ENCODE measurements around the gene HK1.

The HK1 gene

GRCh38 chr10:69285699-69286098, 7.4 kb downstream of the HK1 start:
- Histone ChIP-seq H3K4me1 (ENCODE audit: insufficient read depth, low read length, severe bottlenecking) (no peaks in the 10 kb centered on the region), H3K9me2 (ENCODE audit: low read depth, low read length) (no peaks in the 10 kb centered on the region), H3F3A (ENCODE audit: insufficient read depth, low read length) (no peaks in the 10 kb centered on the region), H3K4me3 (ENCODE audit: low read depth, low read length, poor library complexity, severe bottlenecking) (no peak overlapping the region), H4K20me1 (ENCODE audit: insufficient read depth, low read length) (no peaks in the 10 kb centered on the region), H3K9me3 (ENCODE audit: low read length) (no peaks in the 10 kb centered on the region), H3K27ac (ENCODE audit: low read depth, low read length, poor library complexity, severe bottlenecking) (no peak overlapping the region), H3K4me2 (ENCODE audit: low read length) (no peak overlapping the region), H3K36me3 (ENCODE audit: insufficient read depth, low read length) (no peaks in the 10 kb centered on the region), H3K27me3 (ENCODE audit: insufficient read depth, low read length) (no peaks in the 10 kb centered on the region; the same call in 1 of the 2 replicates), H3K9ac (ENCODE audit: low read length) (no peak overlapping the region), H2AFZ (ENCODE audit: low read length) (no peak overlapping the region), H3K79me2 (ENCODE audit: insufficient read depth, low read length) (no peaks in the 10 kb centered on the region)
- no peak for TF ChIP-seq CTCF (IDR thresholded peaks at IDR 0.05; ENCODE audit: low read length)
- no peak for TF ChIP-seq EZH2 (IDR thresholded peaks at IDR 0.05; ENCODE audit: borderline replicate concordance, low read length)

- Histone ChIP-seq H3K9ac (ENCODE audit: low read length) (no peak overlapping the region), H3K36me3 (ENCODE audit: insufficient read depth, low read length) (no peaks in the 10 kb centered on the region), H3K79me2 (ENCODE audit: insufficient read depth, low read length) (no peaks in the 10 kb centered on the region), H4K20me1 (ENCODE audit: insufficient read depth, low read length) (no peaks in the 10 kb centered on the region), H3K9me2 (ENCODE audit: low read depth, low read length) (no peaks in the 10 kb centered on the region), H3K4me1 (ENCODE audit: insufficient read depth, low read length, severe bottlenecking) (no peaks in the 10 kb centered on the region), H2AFZ (ENCODE audit: low read length) (no peak overlapping the region), H3K9me3 (ENCODE audit: low read length) (no peaks in the 10 kb centered on the region), H3K27me3 (ENCODE audit: insufficient read depth, low read length) (no peaks in the 10 kb centered on the region), H3K4me3 (ENCODE audit: low read depth, low read length, poor library complexity, severe bottlenecking) (no peak overlapping the region), H3F3A (ENCODE audit: insufficient read depth, low read length) (no peaks in the 10 kb centered on the region), H3K4me2 (ENCODE audit: low read length) (no peak overlapping the region), H3K27ac (ENCODE audit: low read depth, low read length, poor library complexity, severe bottlenecking) (no peak overlapping the region)
- TF ChIP-seq EZH2 (IDR thresholded peaks at IDR 0.05; ENCODE audit: borderline replicate concordance, low read length) = no peak
- no peak for TF ChIP-seq CTCF (IDR thresholded peaks at IDR 0.05; ENCODE audit: low read length)
Measured at GRCh38 chr10:69287181-69287580, 8.9 kb downstream of the HK1 start.

- no peaks in the 10 kb centered on the region for H3K36me3 ChIP-seq (ENCODE audit: insufficient read depth, low read length)
- H3K27ac ChIP-seq (ENCODE audit: low read depth, low read length, poor library complexity, severe bottlenecking) = no peak overlapping the region
- no peaks in the 10 kb centered on the region for H3K9me2 ChIP-seq (ENCODE audit: low read depth, low read length)
- 0 out of 2 replicates have a peak, but pooled peaks cover 4% of the 10 kb centered on the region for H3K27me3 ChIP-seq (ENCODE audit: insufficient read depth, low read length)
- no peaks in the 10 kb centered on the region for H3K9me3 ChIP-seq (ENCODE audit: low read length)
- no peaks in the 10 kb centered on the region for H4K20me1 ChIP-seq (ENCODE audit: insufficient read depth, low read length)
- no peak overlapping the region for H3K4me2 ChIP-seq (ENCODE audit: low read length)
- H2AFZ ChIP-seq (ENCODE audit: low read length) = no peak overlapping the region
- H3K9ac ChIP-seq (ENCODE audit: low read length) = no peak overlapping the region
- H3K79me2 ChIP-seq (ENCODE audit: insufficient read depth, low read length) = no peaks in the 10 kb centered on the region
- no peaks in the 10 kb centered on the region for H3F3A ChIP-seq (ENCODE audit: insufficient read depth, low read length)
- H3K4me3 ChIP-seq (ENCODE audit: low read depth, low read length, poor library complexity, severe bottlenecking) = no peak overlapping the region
- TF ChIP-seq EZH2 (IDR thresholded peaks at IDR 0.05; ENCODE audit: borderline replicate concordance, low read length) (no peak), CTCF (IDR thresholded peaks at IDR 0.05; ENCODE audit: low read length) (no peak)
- no peaks in the 10 kb centered on the region for H3K4me1 ChIP-seq (ENCODE audit: insufficient read depth, low read length, severe bottlenecking)
Measured at GRCh38 chr10:69290993-69291392, 12.7 kb downstream of the HK1 start.
